NB4 (cell line): ENCODE data around the gene PODN.

Source experiments
- DNase-seq: peaks from one replicate; pipeline ENCODE4 v3.0.0; 2010; ENCODE audit warnings: low read depth
- H3K4me3 ChIP-seq: one replicate; pipeline ENCODE4 v1.5.1; 2011; ENCODE audit warnings: mild to moderate bottlenecking, low read depth, low read length, moderate library complexity
- MYC ChIP-seq: IDR thresholded peaks from 2 replicates; pipeline ENCODE4 v1.6.1; 2011; ENCODE audit warnings: low read depth, low read length
- POLR2A ChIP-seq: IDR thresholded peaks from 2 replicates; pipeline ENCODE4 v1.6.1; 2011; ENCODE audit warnings: mild to moderate bottlenecking; ENCODE audit not compliant: insufficient read length; ENCODE audit errors: extremely low read depth
- TF ChIP-seq, protein P1 (sequence below): IDR thresholded peaks from one replicate; pipeline ENCODE4 v1.5.1; 2012; ENCODE audit warnings: low read depth, low read length
- TF ChIP-seq, protein P2 (sequence below): IDR thresholded peaks from 2 replicates; pipeline ENCODE4 v1.6.1; 2011; ENCODE audit warnings: low read depth, low read length

Gene PODN

GRCh38 chr1:53076721-53077598 is 14.9 kb downstream of the PODN start:
- no peak overlapping the region for H3K4me3 ChIP-seq
- DNase-seq, result no peak
- TF ChIP-seq, protein P1, sequence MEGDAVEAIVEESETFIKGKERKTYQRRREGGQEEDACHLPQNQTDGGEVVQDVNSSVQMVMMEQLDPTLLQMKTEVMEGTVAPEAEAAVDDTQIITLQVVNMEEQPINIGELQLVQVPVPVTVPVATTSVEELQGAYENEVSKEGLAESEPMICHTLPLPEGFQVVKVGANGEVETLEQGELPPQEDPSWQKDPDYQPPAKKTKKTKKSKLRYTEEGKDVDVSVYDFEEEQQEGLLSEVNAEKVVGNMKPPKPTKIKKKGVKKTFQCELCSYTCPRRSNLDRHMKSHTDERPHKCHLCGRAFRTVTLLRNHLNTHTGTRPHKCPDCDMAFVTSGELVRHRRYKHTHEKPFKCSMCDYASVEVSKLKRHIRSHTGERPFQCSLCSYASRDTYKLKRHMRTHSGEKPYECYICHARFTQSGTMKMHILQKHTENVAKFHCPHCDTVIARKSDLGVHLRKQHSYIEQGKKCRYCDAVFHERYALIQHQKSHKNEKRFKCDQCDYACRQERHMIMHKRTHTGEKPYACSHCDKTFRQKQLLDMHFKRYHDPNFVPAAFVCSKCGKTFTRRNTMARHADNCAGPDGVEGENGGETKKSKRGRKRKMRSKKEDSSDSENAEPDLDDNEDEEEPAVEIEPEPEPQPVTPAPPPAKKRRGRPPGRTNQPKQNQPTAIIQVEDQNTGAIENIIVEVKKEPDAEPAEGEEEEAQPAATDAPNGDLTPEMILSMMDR, result no peak
- TF ChIP-seq, protein P2, sequence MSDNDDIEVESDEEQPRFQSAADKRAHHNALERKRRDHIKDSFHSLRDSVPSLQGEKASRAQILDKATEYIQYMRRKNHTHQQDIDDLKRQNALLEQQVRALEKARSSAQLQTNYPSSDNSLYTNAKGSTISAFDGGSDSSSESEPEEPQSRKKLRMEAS, result no peak
- TF ChIP-seq MYC (no peak), POLR2A (no peak)

- TF ChIP-seq POLR2A (no peak), MYC (no peak)
- DNase-seq, result no peak
- no peak overlapping the region for H3K4me3 ChIP-seq
Measured at GRCh38 chr1:53077599-53077965, 15.6 kb downstream of the PODN start.

DNA sequence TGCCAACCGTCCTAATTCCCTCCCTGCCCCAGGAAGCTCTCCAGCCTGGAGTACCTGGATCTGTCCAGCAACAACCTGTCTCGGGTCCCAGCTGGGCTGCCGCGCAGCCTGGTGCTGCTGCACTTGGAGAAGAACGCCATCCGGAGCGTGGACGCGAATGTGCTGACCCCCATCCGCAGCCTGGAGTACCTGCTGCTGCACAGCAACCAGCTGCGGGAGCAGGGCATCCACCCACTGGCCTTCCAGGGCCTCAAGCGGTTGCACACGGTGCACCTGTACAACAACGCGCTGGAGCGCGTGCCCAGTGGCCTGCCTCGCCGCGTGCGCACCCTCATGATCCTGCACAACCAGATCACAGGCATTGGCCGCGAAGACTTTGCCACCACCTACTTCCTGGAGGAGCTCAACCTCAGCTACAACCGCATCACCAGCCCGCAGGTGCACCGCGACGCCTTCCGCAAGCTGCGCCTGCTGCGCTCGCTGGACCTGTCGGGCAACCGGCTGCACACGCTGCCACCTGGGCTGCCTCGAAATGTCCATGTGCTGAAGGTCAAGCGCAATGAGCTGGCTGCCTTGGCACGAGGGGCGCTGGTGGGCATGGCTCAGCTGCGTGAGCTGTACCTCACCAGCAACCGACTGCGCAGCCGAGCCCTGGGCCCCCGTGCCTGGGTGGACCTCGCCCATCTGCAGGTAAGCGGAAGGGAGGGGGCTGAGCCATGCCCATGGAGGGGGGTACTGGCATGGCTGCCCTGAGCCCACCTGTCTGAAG is 16.5 kb downstream of the PODN start:
- TF ChIP-seq, protein P2, result no peak
- TF ChIP-seq MYC, result no peak
- TF ChIP-seq POLR2A, result no peak
- TF ChIP-seq, protein P1, result no peak
- DNase-seq, result no peak
- no peak overlapping the region for H3K4me3 ChIP-seq

DNA sequence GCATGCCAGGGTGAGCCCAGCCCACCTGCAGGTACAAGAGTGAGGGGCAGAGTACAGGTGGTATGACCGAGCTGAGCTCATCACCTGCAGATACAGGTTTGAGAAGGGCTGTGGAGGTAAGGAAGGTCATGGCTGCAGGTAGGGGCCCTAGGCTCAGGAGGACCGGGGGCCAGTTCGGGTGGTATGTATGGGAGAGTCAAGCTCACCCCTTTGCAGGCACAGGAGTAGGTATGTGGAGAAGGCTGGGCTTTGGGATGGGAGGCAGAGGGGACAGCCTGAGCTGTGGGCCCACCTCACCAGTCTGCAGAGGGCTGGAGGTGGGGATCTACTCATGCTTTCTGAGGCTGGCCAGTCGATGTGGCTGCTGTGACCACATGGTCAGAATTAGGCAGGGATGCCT is 17.2 kb downstream of the PODN start:
- no peak for DNase-seq
- H3K4me3 ChIP-seq, result no peak overlapping the region
- no peak for TF ChIP-seq POLR2A
- no peak for TF ChIP-seq MYC
- TF ChIP-seq, protein P2, result no peak
- TF ChIP-seq, protein P1, result no peak

- DNase-seq, result no peak
- H3K4me3 ChIP-seq, result no peak overlapping the region
- TF ChIP-seq POLR2A, result no peak
- TF ChIP-seq, protein P2, result no peak
- no peak for TF ChIP-seq MYC
- TF ChIP-seq, protein P1, result no peak
Measured at GRCh38 chr1:53080041-53080440, 18.0 kb downstream of the PODN start.

DNA sequence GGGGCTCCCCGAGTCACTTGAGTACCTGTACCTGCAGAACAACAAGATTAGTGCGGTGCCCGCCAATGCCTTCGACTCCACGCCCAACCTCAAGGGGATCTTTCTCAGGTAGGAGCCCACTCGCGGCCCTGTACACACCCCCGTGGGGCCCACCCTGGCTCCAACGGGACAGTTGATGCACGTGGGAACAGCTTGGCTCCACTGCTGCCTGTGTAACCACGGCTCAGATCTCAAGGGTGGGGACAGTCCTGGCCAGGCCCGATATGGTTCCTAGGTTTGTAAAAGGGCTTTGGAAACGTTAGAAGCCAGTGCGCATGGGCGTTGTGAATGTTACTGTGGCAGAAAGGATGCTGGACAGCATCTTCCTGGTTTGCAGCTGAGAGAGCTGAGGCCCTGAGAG is 18.8 kb downstream of the PODN start:
- no peak for DNase-seq
- no peak overlapping the region for H3K4me3 ChIP-seq
- TF ChIP-seq POLR2A (no peak), MYC (no peak)
- TF ChIP-seq, protein P2, result no peak
- TF ChIP-seq, protein P1, result no peak
